HG03378 (cell line): ENCODE data around the gene PTHLH.

Source experiments
- ATAC-seq: cut with Tn5 transposase; IDR thresholded peaks from one replicate; pipeline ENCODE4 v1.9.1; 2021; ENCODE audit warnings: mild to moderate bottlenecking, moderate library complexity; ENCODE audit not compliant: unreplicated experiment

PTHLH gene

GRCh38 chr12:27946421-27946820 is 26.1 kb downstream of the PTHLH start:
- no peak for ATAC-seq

GRCh38 chr12:27940756-27941402 is 31.7 kb downstream of the PTHLH start:
- ATAC-seq = peak; percentile 95

- no peak for ATAC-seq
These were observed 32.3 kb downstream of the PTHLH start for GRCh38 chr12:27940245-27940644.

GRCh38 chr12:27937768-27938167 is 34.8 kb downstream of the PTHLH start:
- no peak for ATAC-seq

- no peak for ATAC-seq
These were observed 36.3 kb downstream of the PTHLH start for GRCh38 chr12:27936196-27936595.

- no peak for ATAC-seq
These were observed 38.3 kb downstream of the PTHLH start for GRCh38 chr12:27934276-27934675.

GRCh38 chr12:27931390-27931789 is 41.1 kb downstream of the PTHLH start:
- ATAC-seq = no peak

- no peak for ATAC-seq
These were observed 45.2 kb downstream of the PTHLH start for GRCh38 chr12:27927347-27927746.

GRCh38 chr12:27924350-27925135 is 48.0 kb downstream of the PTHLH start:
- no peak for ATAC-seq

GRCh38 chr12:27922531-27923139 is 49.9 kb downstream of the PTHLH start:
- no peak for ATAC-seq

GRCh38 chr12:27919671-27920235 is 52.8 kb downstream of the PTHLH start:
- no peak for ATAC-seq

- ATAC-seq = no peak
These were observed 57.0 kb downstream of the PTHLH start for GRCh38 chr12:27915536-27915935.

- no peak for ATAC-seq
These were observed 57.5 kb downstream of the PTHLH start for GRCh38 chr12:27915021-27915420.

- ATAC-seq = no peak
These were observed 58.4 kb downstream of the PTHLH start for GRCh38 chr12:27913999-27914614.

GRCh38 chr12:27911397-27911796 is 61.1 kb downstream of the PTHLH start:
- no peak for ATAC-seq
